D721Med (cell line): ENCODE data around the gene FBXL3.

ENCODE experiments used
- DNase-seq: peaks from one replicate; pipeline ENCODE4 v3.0.0; 2011; ENCODE audit warnings: low spot score; ENCODE audit not compliant: insufficient read length
- FAIRE-seq: peaks from 2 replicates; lab custom pipeline; 2011; peaks lifted over from hg19 to GRCh38; lab: Jason Lieb, UNC
- TF ChIP-seq, protein P1 (sequence below): IDR thresholded peaks from 2 replicates; pipeline ENCODE4 v1.5.1; 2012; ENCODE audit warnings: mild to moderate bottlenecking, control low read depth; ENCODE audit not compliant: insufficient read depth; ENCODE audit errors: missing control alignments

The FBXL3 gene

DNA sequence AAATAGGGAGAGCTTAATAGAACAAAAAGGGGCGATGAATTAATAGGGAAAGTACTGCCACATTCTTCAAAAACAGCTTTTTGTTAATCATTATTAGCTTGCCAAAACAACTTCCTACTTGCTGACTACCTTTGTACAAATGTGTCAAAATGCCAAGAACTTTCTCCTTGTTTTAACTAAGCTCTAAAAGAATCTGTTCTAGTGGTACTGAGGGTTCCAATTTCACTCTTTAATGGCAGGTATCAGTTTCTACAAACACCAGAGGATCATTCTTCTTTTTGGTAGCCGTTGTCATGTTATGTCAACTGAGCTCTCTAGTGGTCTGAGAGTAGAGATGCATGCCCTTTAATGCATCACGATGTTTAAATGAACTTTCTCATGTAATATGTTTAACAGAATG is 29.4 kb upstream of the FBXL3 start:
- DNase-seq (no peak), FAIRE-seq (no peak)
- TF ChIP-seq, protein P1, sequence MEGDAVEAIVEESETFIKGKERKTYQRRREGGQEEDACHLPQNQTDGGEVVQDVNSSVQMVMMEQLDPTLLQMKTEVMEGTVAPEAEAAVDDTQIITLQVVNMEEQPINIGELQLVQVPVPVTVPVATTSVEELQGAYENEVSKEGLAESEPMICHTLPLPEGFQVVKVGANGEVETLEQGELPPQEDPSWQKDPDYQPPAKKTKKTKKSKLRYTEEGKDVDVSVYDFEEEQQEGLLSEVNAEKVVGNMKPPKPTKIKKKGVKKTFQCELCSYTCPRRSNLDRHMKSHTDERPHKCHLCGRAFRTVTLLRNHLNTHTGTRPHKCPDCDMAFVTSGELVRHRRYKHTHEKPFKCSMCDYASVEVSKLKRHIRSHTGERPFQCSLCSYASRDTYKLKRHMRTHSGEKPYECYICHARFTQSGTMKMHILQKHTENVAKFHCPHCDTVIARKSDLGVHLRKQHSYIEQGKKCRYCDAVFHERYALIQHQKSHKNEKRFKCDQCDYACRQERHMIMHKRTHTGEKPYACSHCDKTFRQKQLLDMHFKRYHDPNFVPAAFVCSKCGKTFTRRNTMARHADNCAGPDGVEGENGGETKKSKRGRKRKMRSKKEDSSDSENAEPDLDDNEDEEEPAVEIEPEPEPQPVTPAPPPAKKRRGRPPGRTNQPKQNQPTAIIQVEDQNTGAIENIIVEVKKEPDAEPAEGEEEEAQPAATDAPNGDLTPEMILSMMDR = no peak

DNA sequence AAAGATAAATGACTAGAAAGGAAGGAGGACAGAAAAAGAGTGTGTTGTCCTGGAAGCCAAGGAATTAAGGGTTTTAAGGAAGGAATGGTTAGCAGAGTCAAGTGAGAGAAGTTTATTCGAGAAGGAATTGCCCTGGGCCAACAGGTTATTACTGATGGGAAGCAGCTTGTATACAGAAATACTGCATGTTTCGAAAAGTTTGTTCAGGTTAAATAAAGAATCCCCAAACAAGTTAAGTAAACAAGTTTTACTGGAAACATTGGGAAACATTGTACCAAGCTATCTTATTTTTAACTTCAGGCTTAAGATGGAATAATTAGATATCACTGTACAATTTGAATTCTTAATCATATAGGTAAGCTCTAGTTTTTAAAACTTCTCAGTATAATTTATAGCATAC is 28.2 kb upstream of the FBXL3 start:
- DNase-seq (no peak), FAIRE-seq (no peak)
- TF ChIP-seq, protein P1 = no peak

DNA sequence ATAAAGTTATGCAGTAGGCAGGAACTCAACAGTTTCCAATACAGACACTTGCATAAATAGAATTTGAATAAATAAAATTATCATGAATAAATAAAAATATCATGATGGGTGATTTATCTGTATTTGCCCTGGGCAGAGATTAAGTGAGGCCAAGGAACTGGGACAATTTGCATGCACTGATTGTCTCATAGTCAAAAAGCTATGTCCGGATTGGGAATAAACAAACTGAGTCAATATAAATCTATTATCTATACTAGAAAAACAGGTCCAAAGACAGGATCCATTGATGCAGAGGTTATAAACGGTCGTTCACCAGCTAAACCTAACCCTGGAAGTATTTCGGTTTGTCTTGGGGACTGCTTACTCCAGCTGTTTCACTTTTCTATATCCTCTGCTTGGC is 26.2 kb upstream of the FBXL3 start:
- TF ChIP-seq, protein P1 = no peak
- DNase-seq (no peak), FAIRE-seq (no peak)

DNA sequence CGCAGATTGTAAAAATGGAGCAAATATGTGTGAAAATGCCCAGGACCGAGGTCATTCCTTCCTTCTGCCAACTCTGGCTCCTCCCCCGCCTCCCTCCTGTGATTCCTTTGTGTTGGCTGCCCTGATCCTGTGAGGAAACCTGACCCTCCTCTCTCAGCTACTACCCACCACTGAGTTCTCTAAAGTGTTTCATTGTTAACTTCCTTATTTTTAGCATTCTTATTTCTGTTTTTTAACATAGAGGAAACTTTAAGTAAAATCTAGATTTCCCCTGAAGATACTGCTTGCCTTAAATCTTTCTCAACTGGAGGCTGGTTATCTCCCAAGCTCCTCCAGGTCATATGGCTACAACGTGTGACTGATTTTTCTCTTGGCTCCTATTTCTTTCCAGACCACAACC is 21.7 kb upstream of the FBXL3 start:
- no peak for FAIRE-seq
- DNase-seq = no peak
- TF ChIP-seq, protein P1 = no peak

DNA sequence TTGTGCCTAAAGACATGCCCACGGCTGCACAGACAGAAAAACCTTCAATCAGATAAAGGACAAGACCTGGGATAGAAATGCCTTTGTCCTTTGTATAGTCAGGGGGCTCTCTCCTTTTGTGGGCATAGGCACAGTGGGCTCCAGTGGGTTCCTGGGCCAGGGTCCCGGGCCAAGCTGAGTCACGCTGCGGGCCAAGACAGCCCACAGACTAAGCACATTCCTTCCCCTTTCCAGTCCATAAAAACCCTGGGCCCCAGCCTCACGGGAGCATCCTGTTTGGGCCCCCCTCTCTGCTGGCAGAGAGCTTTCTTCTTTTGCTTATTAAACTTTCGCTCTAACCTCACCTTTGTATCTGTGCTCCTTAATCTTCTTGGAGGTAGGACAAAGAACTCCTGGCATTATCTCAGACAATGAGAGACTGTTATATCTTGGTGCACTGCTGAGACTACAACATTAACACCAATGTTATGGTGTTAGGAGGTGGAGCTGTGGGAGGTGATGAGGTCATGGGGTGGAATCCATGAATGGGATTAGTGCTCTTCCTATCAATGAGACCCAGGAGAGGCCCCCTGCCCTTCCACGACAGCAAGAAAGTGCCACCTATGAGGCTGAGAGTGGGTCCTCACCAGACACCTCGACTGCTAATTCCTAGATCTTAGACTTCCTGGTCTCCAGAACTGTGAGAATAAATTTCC is 20.8 kb upstream of the FBXL3 start:
- DNase-seq = no peak
- FAIRE-seq = no peak
- TF ChIP-seq, protein P1 = no peak

DNA sequence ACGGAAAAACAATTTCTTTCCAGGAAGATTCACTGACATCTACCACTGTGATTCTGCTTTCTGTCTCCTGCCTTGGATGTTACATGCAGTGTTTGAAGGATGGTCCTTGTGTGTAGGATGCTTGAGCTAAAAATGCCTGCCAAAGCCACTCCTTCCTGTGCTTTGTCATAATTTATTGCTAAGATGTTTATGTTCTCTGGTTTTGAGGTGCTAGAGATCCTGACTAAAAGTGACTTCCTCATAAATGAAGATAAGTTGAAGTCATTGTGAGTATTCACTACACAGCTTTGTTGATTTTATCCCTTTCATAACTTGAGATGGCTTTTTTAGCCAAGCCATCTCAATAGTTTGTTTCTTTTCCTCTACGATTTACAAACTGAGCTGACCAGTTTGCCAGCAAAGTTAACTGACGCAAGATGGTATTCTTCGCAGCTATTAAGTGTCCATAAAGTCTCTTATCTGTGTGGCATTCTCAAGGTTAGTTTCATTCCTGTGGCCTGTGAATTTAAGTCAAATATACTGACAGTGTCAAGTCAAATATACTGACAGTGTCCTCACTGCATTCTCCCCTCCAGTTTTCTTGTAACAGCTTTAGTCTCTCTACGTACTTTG is 15.7 kb upstream of the FBXL3 start:
- TF ChIP-seq, protein P1 = no peak
- FAIRE-seq (no peak), DNase-seq (no peak)

DNA sequence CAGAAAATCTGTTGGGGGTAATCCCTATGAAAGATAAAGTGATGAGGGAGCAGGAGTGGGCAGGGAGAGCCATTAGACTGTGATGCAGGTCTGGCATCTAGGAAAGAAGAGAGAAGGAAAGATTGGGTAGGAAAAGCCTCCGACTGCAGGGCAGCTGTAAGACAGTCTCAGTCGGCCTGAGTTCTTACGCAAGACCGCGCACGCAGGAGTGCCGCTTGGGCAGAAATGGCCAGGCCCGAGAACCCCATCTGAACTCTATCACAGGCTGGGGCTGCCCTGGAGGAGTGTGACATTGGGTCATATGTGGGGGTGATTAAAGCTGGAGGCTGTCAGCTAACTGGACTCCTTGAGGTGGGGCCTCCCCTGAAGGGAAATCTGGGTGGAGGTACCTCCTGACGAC is 13.9 kb upstream of the FBXL3 start:
- TF ChIP-seq, protein P1 = no peak
- no peak for FAIRE-seq
- no peak for DNase-seq
